GM12801 (cell line): ENCODE results near the gene ASCC1.

ENCODE experiments used
- CTCF ChIP-seq: IDR thresholded peaks from one replicate; pipeline ENCODE4 v1.5.1; 2011; ENCODE audit warnings: control low read depth; ENCODE audit not compliant: insufficient read length; ENCODE audit errors: extremely low read depth

Gene ASCC1

GRCh38 chr10:72204296-72204695, 11.8 kb downstream of the ASCC1 start:
- TF ChIP-seq CTCF: no peak

- no peak for TF ChIP-seq CTCF
Measured at GRCh38 chr10:72201293-72201692, 14.8 kb downstream of the ASCC1 start.

- no peak for TF ChIP-seq CTCF
Measured at GRCh38 chr10:72200883-72201282, 15.2 kb downstream of the ASCC1 start.

- TF ChIP-seq CTCF: no peak
Measured at GRCh38 chr10:72194949-72195348, 21.1 kb downstream of the ASCC1 start.

- no peak for TF ChIP-seq CTCF
Measured at GRCh38 chr10:72186982-72187330, 29.1 kb downstream of the ASCC1 start.

- TF ChIP-seq CTCF: no peak
Measured at GRCh38 chr10:72186258-72186981, 29.7 kb downstream of the ASCC1 start.

GRCh38 chr10:72184156-72184555, 31.9 kb downstream of the ASCC1 start:
- TF ChIP-seq CTCF: no peak

- TF ChIP-seq CTCF: no peak
Measured at GRCh38 chr10:72177454-72177853, 38.6 kb downstream of the ASCC1 start.
